Body of pancreas (tissue), 4 donors: ENCODE data around the gene TOP3A.

ENCODE experiments used
- POLR2A ChIP-seq, 3 donors: fragments of 450-650 bp; IDR thresholded peaks; one replicate each; pipeline ENCODE4 v1.6.1; 2016; ENCODE audit warnings: antibody characterized with exemption in 3 of 3, mild to moderate bottlenecking in 2 of 3
- TF ChIP-seq, protein P1 (sequence below), 7 experiments: fragments of 450-650 bp in 4 of 7; fragments of 200-600 bp in 3 of 7; sonication (generic) in 3 of 7; IDR thresholded peaks; one replicate each; pipeline ENCODE4 v1.5.1; 2016 to 2019; ENCODE audit warnings: antibody characterized with exemption in 7 of 7

DNA sequence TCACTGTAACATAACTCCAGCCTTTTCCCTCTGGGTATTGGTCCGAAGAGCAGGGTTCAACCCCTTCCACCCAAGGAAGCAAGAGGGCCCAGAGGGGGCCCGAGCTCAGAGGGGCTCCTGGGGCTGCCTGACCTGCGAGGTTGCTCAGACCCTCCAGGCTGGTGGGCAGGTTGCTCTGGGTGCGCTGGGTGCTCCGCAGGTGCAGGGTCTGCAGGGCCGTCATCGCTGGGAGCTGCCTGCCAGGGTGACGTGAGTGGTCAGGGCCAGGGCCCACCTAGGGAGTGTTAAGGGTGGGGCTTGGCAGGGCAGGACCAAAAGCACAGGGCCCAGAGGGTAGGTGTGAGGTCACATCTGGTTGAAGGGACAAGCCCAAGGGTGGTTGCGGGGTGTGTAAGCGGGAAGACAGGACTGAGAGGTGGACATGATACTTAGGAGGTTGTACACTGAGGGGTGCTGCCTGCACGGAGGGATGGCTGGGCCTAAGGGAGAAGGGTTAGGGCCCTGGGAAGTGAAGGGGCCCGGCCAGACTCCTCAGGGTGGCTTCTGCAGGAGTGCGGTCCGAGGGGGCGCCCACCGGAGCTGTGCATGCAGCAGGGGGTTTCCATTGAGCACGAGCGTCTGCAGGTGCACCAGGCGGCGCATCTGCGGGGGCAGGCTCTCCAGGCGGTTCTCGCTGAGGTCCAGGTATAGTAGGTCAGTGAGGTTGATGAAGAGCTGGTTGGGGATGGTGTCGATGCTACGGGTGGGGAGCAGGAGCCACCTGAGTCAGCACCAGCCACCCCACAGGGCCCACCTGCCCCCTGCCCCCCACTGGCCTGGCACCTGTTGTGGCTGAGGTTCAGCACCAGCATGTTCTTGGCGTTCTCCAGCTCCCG, 60.6 kb downstream of the TOP3A start:
- TF ChIP-seq POLR2A (IDR thresholded peaks at IDR 0.05) = no peak
- TF ChIP-seq, protein P1, sequence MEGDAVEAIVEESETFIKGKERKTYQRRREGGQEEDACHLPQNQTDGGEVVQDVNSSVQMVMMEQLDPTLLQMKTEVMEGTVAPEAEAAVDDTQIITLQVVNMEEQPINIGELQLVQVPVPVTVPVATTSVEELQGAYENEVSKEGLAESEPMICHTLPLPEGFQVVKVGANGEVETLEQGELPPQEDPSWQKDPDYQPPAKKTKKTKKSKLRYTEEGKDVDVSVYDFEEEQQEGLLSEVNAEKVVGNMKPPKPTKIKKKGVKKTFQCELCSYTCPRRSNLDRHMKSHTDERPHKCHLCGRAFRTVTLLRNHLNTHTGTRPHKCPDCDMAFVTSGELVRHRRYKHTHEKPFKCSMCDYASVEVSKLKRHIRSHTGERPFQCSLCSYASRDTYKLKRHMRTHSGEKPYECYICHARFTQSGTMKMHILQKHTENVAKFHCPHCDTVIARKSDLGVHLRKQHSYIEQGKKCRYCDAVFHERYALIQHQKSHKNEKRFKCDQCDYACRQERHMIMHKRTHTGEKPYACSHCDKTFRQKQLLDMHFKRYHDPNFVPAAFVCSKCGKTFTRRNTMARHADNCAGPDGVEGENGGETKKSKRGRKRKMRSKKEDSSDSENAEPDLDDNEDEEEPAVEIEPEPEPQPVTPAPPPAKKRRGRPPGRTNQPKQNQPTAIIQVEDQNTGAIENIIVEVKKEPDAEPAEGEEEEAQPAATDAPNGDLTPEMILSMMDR (IDR thresholded peaks at IDR 0.05) = no peak
